ENCODE data around the gene NFAM1. TPM values are rescaled to one million over a fixed set of nuclear protein-coding genes. Genes with fewer than 3 reads are reported as not detected.

The NFAM1 gene, protein sequence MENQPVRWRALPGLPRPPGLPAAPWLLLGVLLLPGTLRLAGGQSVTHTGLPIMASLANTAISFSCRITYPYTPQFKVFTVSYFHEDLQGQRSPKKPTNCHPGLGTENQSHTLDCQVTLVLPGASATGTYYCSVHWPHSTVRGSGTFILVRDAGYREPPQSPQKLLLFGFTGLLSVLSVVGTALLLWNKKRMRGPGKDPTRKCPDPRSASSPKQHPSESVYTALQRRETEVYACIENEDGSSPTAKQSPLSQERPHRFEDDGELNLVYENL
- 1.2 TPM for total RNA-seq (ENCODE audit: insufficient read depth, low replicate concordance)

DNA sequence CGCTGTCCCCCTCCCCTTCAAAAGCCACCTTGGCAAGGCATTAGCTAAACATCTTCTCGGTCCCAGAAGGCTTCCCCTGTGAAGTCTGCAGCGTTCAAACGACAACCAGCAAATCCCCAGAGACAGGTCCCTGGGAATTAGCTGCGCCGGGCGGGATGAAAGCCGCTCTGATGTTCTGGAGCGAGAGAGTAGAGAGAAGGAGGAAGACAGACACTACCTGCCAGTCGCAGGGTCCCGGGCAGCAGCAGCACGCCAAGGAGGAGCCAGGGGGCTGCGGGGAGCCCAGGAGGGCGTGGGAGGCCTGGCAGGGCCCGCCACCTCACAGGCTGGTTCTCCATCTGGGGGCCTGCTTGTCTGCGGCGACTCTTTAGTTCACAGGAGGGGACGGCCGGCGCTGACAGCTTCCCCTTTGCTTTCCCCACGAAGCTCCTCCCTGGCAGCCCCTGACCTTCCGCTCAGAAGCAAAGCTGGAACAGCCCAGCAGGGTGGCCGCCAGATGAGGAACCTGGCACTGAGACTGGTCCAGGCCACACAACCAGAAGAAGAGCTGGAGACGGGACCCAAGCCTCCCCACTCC, at the start of gene NFAM1:
Gene NFAM1 (minus strand): TSS at position 384 of the 577 bp plus-strand sequence. CDS start 46 bp downstream, at position 338.
- DNase-seq (ENCODE audit: low spot score), result no peak

DNA sequence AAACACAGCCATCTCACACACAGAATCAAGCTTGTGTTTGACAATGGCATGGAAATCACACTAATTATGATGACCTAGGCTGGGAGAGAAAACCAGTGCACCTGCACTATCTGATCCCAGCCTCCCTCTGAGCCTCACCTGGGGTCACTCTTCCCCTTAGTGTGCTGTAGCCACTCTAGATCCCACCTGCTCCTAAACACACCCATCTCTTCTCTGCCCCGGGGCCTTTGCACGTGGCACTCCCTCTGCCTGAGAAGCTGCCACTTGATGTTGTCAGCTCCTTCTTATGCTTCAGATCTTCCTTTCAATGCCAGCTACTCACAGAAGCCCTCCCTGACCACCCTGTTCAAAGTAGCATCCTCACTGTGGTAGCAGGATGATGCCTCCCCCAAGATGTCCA, 42.9 kb upstream of the NFAM1 start:
- DNase-seq (ENCODE audit: low spot score), result no peak

DNA sequence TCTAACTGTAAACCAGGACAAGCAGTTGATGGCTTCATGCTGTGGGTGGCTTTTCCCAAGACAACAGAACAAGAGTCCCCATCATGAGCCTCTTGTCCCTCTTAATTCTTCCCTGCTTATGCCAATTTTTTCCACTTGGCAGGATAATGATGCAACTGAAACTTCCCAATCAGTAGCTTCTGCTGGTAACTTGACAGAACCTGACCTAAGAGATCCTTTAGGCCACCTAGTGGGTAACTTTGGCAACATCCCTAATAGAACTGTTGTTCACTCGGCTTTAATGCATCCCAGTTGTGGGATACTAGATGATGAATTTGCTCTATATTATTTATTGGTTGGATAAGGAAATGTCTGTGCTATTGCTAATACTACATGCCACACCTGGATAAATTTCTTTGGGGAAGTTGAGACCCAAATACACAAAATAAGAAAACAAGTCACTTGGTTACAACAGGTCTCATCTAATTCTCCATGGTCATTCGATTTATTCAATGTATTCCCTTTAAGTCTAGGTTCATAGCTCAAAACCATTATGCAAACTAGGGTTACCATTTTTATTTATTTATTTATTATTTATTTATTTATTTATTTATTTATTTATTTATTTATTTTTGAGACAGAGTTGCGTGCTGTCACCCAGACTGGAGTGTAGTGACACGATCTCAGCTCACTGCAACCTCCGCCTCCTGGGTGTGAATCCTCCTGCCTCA, 41.4 kb upstream of the NFAM1 start:
- DNase-seq (ENCODE audit: low spot score), result peak; percentile 72

DNA sequence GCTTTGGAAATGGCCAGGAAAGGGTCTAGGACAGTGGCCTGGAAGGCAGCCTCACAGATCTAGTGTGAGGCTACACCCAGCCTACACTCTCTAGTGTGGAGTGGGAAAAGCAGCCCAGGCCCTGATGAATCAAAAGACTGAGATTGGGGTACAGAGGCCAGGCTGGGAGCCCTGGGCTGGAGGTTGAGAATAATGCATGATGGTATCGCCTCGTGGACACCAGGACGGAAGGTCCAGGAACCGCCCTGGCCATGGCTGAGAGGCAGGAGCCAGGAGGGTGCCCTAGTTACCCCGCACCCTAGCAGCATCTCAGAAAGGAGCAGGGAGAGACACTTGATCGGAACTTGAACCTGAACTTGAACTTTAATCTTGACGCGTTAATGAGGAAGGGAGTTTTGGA, 40.5 kb upstream of the NFAM1 start:
- DNase-seq (ENCODE audit: low spot score), result no peak

DNA sequence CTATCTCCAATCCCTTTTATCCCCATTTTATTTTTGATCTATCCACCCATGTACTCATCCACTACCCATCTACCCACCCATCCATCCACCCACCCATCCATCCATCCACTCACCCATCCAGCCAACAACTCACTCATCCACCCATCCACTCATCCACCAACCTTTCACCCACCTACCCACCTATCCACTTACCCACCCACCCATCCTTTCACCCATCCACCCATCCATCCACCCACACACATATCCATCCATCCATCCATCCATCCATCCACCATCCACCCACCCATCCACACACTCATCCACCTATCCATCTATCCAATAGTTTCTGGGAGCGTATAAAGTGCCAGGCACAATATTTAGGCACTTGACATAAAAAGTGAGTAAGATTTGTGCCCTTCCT, 39.2 kb upstream of the NFAM1 start:
- DNase-seq (ENCODE audit: low spot score), result no peak

DNA sequence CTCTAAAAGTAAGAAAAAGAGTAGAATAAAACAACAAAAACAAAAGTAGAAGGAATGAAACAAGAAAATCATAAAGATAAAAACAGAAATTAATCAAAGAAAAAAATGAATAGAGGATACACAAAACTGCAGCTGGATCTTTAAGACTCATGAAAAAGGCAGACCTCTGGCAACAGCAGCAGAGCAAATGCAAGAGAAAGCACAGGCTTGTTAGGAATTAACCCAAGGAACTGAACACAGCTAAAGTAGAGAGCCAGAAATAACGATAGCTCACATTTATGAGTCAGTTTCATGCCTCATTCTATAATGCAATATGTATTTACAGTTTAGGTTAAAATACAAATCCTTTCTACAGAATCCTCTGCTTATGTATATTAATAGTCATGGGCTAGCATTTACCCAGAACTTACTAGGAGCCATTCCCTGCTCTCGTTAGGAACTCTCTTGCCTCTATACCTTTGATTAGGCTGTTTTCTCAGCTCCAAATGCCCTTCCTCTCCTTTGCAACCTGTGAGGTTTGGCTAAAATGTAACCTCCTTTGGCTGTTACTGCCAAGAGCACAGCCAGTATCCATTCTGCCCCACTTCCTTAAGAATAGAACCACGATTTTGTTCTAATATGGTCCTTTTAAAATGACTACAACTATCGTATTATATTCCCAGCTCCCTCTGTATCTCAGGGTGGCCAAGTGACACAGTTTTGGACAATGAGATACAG, 38.3 kb upstream of the NFAM1 start:
- DNase-seq (ENCODE audit: low spot score), result peak; percentile 89

DNA sequence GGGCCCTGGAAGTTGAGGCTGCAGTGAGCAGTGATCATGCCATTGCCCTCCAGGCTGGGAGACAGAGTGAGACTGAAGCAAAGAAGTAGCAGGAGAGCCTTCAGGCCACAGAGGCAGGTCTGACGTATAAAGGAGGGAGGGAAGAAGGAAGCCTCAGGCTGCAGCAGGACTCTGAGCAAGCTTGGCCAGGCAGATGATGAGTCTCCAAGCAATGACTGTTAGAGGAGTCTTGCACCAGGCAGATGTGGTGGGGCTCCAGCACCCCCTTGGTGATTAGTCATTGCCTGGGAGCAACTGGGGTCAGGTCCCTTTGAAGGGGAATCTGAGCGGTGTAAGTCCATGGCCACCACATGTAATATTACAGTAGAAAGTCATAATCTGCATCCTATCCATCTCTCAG, 36.6 kb upstream of the NFAM1 start:
- no peak for DNase-seq (ENCODE audit: low spot score)

DNA sequence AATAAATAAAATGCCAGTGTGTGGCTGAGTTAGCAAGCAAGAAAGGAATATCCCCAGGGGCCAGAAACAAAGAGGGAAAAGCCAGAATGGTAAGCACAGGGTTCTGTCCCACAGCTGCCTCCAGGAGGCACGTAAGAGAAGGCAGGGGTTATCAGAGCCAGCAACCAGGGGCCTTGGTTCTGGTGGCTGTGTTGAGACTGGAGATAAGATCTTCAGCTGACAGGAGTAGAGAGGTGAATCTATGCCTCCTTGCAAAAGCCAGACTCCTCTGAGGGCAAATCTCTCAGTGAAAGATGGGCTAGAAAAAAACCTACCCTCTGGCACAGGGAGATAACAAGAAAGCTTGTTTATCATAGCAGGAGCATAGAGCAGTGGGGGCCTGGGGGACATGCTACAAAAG, 29.8 kb upstream of the NFAM1 start:
- peak; percentile 31 for DNase-seq (ENCODE audit: low spot score)

DNA sequence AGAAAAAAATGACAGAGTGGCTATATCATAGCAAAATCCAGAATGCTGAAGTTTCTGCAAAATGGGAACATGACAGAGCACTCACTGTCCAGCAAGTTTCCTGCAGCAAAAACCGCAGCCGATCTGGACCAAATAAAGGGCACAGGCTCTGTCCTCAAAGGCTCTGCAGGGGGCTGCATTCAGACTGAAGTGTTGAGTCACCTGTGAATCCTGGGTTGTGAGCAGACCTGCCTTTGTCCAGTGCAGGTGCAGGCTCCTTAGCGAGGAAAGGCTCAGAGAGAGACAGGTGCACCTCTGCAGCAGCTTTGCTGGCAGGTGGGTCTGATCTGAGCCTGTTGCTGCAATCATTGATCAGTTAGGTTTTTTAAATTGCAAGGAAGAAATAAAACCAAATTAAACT, 29.3 kb upstream of the NFAM1 start:
- no peak for DNase-seq (ENCODE audit: low spot score)

DNA sequence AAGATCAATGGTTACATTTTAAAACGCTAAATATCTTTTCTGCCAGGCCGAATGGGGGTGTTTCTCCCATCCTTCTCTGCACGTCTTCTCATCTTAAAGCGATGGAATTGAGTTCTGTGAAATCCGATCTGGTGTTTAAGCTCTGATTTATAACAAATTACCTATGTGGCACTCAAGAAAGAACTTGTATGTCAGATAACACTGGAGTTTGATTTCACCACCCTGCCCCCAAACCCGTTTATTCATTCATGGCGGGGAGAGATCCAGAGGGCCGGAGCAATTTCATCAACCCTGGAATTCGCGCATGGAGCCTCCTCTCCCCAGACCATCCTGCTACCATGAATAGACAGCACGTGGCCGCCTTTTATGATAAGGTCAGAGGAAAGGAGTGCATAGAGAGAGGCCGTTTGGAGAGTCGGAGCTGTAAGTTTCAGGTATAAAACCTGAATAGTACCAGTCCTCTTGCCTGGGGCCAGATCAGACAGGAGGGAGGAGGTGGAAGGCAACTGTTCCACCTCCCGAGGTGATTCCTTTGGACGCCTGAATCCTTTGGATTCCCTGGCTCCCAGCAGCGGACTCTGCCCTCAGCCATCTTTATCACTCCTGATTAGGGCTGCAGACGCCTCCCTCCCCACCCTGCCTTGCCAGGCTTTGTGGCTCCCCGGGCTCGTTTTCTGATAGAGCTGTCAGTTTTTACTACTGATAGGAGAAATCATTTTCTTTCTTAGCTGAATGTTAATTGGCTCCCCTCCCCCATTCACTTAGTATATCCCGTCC, 27.3 kb upstream of the NFAM1 start:
- DNase-seq (ENCODE audit: low spot score), result no peak

DNA sequence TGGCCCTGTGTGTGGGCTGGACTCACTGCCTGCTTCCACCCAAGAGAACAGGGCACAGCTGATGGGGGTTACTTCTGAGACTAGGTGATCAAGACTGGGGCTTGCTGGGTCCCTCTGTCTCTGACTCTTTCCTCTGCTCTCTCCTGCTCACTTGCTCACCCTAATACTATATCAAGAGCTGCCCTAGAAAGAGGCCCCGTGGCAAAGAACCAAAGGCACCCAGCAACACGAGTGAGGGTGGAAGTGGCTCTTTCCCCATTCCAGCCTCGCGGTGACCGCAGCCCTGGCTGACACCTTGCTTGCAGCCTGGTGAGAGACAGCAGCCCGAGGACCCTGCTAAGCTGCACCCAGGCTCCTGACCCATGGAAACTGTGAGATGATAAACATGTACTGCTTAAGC, 20.7 kb upstream of the NFAM1 start:
- no peak for DNase-seq (ENCODE audit: low spot score)

DNA sequence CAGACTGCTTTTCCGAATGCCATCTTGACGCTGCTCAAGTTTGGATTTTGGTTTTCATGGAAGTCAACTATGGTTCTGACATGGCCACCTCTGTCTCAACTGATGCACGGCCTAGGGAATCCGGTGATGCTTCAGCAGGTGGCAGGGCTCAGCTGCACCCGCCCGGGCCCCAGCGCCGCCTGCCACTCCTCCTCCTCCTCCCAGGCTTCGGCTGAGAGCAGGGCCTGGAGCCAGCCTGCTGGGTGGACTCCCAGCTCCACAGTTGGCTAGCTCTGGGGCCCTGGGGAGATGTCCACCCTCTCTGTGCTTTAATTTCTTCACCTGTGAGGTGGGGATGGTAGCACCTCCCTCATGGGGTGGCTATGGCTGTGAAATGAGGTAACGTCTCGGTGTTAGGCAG, 20.3 kb upstream of the NFAM1 start:
- no peak for DNase-seq (ENCODE audit: low spot score)

DNA sequence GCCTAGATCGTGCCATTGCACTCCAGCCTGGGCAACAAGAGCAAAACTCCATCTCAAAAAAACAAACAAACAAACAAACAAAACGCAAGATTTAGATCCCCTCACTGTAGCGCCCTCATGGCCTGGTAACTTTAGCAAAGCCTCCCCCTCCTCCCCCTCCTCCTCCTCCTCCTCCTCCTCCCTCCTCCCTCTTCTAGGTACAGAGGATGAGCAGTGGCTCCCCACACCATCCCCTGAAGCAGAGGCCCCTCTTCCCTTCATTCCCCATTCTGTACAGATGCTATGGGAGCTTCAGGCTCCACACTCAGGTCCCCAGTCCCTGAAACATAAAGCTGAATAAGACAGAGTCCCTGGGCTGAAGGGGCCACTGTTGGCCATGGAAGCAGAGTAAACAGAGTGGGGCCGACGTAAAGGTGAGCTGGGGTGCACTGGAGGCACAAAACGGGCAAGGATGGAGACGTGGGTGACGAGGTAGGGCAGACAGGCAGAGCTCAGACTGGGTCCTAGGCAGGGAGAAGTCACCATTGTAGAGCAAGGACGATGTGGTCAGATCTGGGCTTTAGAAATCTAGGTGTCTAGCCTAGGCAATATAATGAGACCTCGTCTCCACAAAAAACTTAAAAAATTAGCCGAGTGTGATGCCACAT, 19.4 kb upstream of the NFAM1 start:
- DNase-seq (ENCODE audit: low spot score), result no peak

DNA sequence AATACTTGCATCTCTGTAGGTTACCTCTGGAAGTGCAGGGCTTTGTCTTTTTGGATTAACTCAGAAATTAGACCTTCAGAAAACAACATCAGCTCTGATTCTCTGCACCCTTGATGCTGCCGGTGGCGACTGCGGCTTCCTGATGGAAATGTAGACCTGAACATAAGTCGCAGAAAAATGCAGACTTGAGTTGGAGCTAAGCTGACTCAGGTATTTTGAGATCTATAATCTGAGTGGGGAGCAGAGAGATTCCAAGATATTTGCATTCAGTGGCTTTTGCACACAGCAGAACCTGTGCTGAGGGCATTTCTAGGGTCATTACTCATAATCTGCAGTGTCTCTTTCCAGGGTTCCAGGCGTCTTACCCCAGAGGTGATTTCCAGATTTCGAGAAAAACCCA, 18.7 kb upstream of the NFAM1 start:
- DNase-seq (ENCODE audit: low spot score), result no peak

DNA sequence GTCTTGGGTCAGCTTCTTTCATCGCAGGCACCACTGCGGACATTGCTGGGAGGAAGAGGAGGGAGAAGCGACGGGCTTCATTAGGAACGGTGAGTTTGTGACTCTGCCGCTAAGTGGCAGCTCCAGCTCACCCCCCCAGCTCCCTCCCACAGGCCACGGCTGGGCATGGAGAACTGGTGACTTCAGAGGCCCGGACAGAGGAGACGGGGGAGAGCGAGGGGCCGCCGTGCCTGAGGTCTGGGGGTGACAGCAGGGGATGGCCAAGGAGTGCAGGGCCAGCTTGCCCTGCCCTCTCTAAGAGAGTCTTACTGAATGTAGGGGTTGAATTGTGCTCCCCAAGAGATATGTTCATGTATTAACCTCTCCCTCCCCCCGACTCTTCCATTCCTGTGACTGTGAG, 13.9 kb upstream of the NFAM1 start:
- DNase-seq (ENCODE audit: low spot score), result no peak

DNA sequence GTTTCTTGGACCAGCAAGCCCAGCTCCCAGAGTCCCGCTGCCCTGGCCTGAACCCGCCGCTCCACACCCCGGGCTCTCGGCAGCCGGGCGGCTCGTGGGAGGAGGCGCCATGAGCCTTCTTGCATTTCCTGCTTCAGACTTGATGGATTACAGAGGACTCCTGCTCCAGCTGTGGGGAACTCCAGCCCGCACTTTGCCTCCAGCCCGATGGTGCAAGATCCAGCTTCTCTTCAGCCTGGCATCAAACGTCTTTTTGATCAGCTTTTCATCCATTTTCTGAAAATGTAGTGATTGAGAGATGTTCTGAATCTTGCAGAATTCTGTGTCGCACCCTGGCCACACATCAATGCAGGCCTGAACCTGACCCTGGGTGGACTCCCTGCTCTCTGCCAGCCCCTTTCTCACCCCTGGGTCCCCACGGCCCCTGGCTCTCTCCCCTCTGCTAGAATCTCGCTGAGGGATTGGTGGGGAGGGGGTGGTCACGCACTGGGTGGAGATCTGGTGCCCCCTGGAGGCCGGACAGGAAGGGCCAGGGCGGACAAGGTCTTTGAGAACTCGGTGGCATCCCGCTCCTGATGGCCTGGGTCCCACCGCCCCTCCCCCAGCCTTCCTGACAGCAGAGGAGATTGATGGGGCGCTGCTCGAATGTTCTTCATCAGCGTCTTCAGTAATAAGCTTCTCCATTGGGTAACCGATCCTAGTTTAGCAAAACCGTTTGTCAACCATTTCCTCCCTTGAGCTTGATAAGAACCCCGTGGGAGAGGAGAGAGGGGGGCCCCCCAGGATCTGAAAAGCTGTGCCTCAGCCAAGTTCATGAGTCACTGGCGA, 12.1 kb upstream of the NFAM1 start:
- DNase-seq (ENCODE audit: low spot score), result peak; percentile 96

DNA sequence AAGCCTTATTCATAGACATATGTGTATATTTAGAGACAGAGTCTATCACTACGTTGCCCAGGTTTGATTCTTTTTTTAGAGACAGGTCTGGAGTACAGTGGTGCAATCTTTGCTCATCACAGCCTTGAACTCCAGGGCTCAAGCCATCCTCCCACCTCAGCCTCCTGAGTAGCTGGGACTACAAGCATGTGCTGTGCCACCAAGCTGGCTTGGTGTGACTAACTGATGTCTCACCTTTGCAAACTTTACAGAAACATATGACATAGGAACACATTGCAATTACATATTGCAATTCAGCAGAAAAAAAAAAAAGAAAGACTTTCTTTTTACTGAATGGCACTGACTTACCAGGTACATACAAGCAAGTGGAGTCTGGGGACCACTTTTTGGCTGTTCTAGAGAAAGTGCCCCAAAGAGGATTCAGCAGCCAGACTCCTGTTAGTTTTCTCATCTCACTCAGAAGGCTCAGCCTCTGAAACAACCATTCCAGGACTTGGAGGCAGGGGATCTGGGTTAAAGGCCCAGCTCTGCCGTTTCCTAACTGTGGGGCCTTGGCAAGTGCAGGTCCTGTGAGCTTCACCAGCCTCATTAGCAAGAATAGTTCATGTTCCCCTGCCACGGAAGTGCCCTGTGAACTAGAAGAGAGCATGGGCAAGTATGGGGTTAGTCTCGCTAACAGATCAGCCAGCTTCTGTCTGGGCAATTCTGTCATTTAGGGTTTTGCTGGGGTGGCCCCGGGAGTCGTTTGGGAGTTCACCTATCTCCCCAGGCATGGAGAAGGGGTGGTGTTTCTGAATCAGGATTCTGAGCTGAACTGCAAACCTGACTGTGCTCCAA, 11.3 kb upstream of the NFAM1 start:
- no peak for DNase-seq (ENCODE audit: low spot score)

DNA sequence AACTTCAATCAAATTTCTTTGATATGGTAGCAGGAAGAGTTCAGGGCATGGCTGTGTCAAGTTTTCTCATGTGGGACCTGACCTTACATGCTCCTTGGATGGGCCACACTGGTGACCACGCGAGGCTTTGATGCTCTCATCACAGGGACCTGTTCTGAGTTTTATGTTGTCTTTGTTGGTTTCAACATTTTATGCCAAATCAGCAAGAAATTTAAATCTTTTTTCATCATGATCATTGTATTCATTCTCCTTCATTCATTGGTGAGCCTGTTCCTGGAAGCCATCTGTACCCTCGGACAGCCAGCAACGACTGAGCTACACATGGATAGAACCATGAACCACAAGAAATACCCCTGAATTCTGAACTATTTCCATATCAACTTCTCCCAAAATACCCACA, 10.5 kb upstream of the NFAM1 start:
- DNase-seq (ENCODE audit: low spot score), result no peak

DNA sequence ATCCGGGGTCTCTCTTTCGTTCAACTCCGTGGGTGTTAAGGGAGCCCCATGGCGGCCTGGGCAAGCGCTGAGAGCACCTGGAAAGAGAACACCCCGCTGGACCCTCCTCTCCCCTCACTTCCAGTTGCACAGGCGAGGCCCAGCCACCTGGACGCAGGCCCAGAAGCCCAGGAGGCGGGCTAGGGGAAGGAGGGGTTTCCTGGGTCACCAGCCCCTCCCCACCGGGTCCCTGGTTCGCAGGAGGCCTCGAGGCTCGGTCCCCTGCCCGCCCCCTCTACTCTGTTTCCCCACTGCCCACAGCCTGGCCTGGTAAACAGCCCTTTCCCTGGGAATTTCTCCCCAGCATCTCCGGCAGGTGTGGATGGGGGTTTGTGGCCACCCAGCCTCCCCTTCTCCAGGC, 8.5 kb upstream of the NFAM1 start:
- DNase-seq (ENCODE audit: low spot score), result no peak
